Nephron (organoid): ENCODE results near the gene TRAP1.
"Not testable (repeated sequence)": the region's sequence is repeated elsewhere in the genome, so short reads cannot be mapped to it uniquely, and the experiment has no call there.

Experiments
- H3K27ac Mint-ChIP-seq, 3 experiments: 2 replicates each; pipeline ENCODE4 v1.8.0; 2020; ENCODE audit warnings: mixed read lengths in 3 of 3, mild to moderate bottlenecking in 2 of 3, moderate library complexity in 1 of 3
- H3K27me3 Mint-ChIP-seq: 2 replicates; pipeline ENCODE4 v1.8.0; 2021; ENCODE audit warnings: low read depth, mild to moderate bottlenecking, moderate library complexity, mixed read lengths
- H3K36me3 Mint-ChIP-seq: 2 replicates; pipeline ENCODE4 v1.8.0; 2020; ENCODE audit warnings: low read depth, mixed read lengths
- H3K4me1 Mint-ChIP-seq: 2 replicates; pipeline ENCODE4 v1.8.0; 2020; ENCODE audit warnings: mixed read lengths
- H3K4me3 Mint-ChIP-seq, 3 experiments: 2 replicates each; pipeline ENCODE4 v1.8.0; 2020; ENCODE audit warnings: mild to moderate bottlenecking in 3 of 3, mixed read lengths in 3 of 3, moderate library complexity in 2 of 3
- H3K9me3 Mint-ChIP-seq: 2 replicates; pipeline ENCODE4 v1.8.0; 2020; ENCODE audit warnings: mixed read lengths
- TF ChIP-seq, protein P1 (sequence below), 3 experiments: fragments of 200-600 bp; sonication (generic); IDR thresholded peaks; one replicate each; pipeline ENCODE4 v1.5.0; 2021; ENCODE audit warnings: antibody characterized with exemption in 3 of 3; ENCODE audit not compliant: unreplicated experiment in 3 of 3

TRAP1 gene

DNA sequence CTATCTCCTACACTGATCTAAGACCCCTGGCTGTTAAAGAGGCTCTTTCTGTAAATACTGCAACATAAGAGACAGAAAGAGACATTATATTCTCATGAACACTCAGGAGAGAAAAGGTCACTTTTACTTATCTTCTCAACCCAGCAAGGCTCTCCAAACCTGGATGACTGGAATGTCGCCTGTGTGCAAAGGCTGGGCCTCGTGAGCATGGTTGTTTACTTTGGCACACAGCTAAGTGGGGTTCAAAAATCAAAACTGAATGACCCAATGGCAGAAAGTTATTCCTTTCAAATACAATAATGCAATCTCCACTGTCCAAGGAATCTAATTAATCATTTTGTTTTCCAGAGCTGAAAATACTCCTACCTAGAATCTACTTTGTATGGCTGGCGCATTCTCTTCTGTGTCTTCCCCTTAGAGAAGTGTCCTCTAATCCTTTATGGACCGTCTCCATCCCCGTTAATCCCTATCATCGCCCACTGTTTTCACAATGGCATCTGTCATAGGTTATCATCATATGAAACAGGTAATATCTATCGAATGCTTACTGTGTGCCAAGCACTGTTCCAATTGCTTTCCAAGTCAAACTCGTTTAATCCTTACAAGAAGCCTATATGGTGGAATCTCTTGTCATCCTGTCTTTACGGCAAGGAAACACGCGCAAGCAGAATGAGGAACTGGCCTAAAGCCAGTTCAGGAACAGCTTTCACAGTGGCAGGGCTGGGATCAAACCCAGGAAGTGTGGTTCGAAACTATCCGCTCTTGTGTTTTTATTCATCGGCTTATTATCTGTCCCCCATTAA is 107.2 kb downstream of the TRAP1 start:
- Mint-ChIP-seq H3K27me3 (no peaks in the 10 kb centered on the region), H3K36me3 (peaks cover 35% of the 10 kb centered on the region), H3K27ac (peak overlapping the region; percentile 75 to 91 (median 82)), H3K9me3 (no peaks in the 10 kb centered on the region), H3K4me3 (peak overlapping the region; percentile 98 to 100 (median 100)), H3K4me1 (peaks cover 32% of the 10 kb centered on the region)
- TF ChIP-seq, protein P1, sequence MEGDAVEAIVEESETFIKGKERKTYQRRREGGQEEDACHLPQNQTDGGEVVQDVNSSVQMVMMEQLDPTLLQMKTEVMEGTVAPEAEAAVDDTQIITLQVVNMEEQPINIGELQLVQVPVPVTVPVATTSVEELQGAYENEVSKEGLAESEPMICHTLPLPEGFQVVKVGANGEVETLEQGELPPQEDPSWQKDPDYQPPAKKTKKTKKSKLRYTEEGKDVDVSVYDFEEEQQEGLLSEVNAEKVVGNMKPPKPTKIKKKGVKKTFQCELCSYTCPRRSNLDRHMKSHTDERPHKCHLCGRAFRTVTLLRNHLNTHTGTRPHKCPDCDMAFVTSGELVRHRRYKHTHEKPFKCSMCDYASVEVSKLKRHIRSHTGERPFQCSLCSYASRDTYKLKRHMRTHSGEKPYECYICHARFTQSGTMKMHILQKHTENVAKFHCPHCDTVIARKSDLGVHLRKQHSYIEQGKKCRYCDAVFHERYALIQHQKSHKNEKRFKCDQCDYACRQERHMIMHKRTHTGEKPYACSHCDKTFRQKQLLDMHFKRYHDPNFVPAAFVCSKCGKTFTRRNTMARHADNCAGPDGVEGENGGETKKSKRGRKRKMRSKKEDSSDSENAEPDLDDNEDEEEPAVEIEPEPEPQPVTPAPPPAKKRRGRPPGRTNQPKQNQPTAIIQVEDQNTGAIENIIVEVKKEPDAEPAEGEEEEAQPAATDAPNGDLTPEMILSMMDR (IDR thresholded peaks at IDR 0.05; ENCODE audit: unreplicated experiment in 3 of 3), result no peak

DNA sequence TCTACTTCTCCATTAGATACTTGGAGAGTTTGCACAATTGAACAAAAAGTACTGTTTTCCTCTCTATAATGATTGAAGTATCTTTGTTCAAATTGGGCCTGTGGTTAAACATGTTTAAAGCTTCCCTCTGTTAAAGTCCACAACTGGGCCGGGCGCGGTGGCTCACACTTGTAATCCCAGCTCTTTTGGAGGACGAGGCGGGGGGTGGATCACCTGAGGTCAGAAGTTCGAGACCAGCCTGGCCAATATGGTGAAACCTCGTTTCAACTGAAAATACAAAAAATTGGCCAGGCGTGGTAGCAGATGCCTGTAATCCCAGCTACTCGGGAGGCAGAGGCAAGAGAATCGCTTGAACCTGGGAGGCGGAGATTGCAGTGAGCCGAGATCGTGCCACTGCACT is 108.3 kb downstream of the TRAP1 start:
- peaks cover 32% of the 10 kb centered on the region for H3K4me1 Mint-ChIP-seq
- H3K27ac Mint-ChIP-seq, H3K9me3 Mint-ChIP-seq, H3K27me3 Mint-ChIP-seq: not testable (repeated sequence)
- peak overlapping the region; percentile 24 to 47 (median 46) for H3K4me3 Mint-ChIP-seq
- H3K36me3 Mint-ChIP-seq, result peaks cover 30% of the 10 kb centered on the region

DNA sequence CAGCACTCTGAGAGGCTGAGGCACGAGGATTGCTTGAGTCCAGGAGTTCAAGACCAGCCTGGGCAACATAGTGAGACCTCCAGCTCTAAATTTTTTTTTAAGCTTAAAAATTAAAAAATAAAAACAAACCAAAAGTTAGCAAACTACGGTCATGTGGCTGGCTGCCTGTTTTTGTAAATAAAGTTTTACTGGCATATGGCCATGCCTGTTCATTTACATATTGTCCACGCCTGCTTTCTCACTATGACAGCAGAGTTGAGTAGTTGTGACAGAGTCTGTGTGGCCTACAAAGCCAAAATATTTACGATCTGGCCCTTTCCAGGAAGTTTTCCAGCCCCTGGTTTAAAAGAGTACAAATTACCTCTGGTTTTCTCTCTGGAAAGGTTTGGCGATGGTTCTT is 109.3 kb downstream of the TRAP1 start:
- Mint-ChIP-seq H3K4me3 (no peak overlapping the region), H3K9me3 (no peaks in the 10 kb centered on the region), H3K4me1 (peaks cover 27% of the 10 kb centered on the region), H3K36me3 (peaks cover 32% of the 10 kb centered on the region), H3K27ac (no peak overlapping the region), H3K27me3 (no peaks in the 10 kb centered on the region)
- TF ChIP-seq, protein P1 (IDR thresholded peaks at IDR 0.05; ENCODE audit: unreplicated experiment in 3 of 3), result no peak
